Stomach (tissue), 9 donors: Measurements from ENCODE around the gene ATG4B. TPM values are rescaled to one million over a fixed set of nuclear protein-coding genes. Genes with fewer than 3 reads are reported as not detected.

Experiments used
- DNase-seq, 2 donors: peaks; one replicate each; pipeline versions ENCODE4 v3.0.0 to v3.0.0-alpha.2; 2013 to 2019
- H3K27ac ChIP-seq, 5 donors: fragments of 200-600 bp in 4 of 5; sonication (generic) in 4 of 5; one replicate each; pipeline ENCODE4 v1.5.1; 2013 to 2019; ENCODE audit warnings: mild to moderate bottlenecking in 1 of 5, moderate library complexity in 1 of 5
- H3K27me3 ChIP-seq, 3 donors: fragments of 200-600 bp; sonication (generic); one replicate each; pipeline ENCODE4 v1.5.1; 2017 to 2019; ENCODE audit warnings: mixed run types in 1 of 3
- H3K36me3 ChIP-seq, 4 donors: fragments of 200-600 bp; sonication (generic); 1 replicate in 3 of 4; 2 replicates in 1 of 4; pipeline ENCODE4 v1.5.1; 2016 to 2019
- H3K4me1 ChIP-seq, 4 donors: fragments of 200-600 bp; sonication (generic); one replicate each; pipeline ENCODE4 v1.5.1; 2016 to 2019
- H3K4me3 ChIP-seq, 4 donors: fragments of 200-600 bp; sonication (generic) in 3 of 4; one replicate each; pipeline ENCODE4 v1.5.1; 2016 to 2019; ENCODE audit warnings: mild to moderate bottlenecking in 1 of 4
- H3K9me3 ChIP-seq, 4 donors: fragments of 200-600 bp; sonication (generic); one replicate each; pipeline ENCODE4 v1.5.1; 2016 to 2019
- EP300 ChIP-seq: sonication (generic); formaldehyde crosslinking; IDR thresholded peaks from one replicate; pipeline ENCODE4 v1.6.1; 2017; ENCODE audit warnings: antibody characterized with exemption
- POLR2A ChIP-seq, 4 donors: fragments of 450-650 bp; IDR thresholded peaks; one replicate each; pipeline ENCODE4 v1.6.1; 2016; ENCODE audit warnings: antibody characterized with exemption in 4 of 4, control low read depth in 2 of 4, mild to moderate bottlenecking in 1 of 4, moderate library complexity in 1 of 4
- POLR2AphosphoS5 ChIP-seq, 3 donors: sonication (generic); formaldehyde crosslinking; IDR thresholded peaks; one replicate each; pipeline ENCODE4 v1.6.1; 2016; ENCODE audit warnings: antibody characterized with exemption in 3 of 3
- WGBS, 5 donors: extraction: QIAGEN DNeasy Blood & Tissue Kit in 3 of 5; methylation state at CpG; one replicate each; pipeline versions ENCODE4 v1.1.5 to v1.1.7; 2013 to 2018; 5-methylcytosine and 5-hydroxymethylcytosine counted together
- intact Hi-C: fragments of 100-400 bp; cut with DNase I; formaldehyde crosslinking; loops from one replicate; pipeline ENCODE4 v1.15.1; 2023; ENCODE audit warnings: low total_unique reads
- polyA plus RNA-seq, 3 donors: library from polyadenylated mRNA; stranded (reverse); fragments of 200-250 nt; gene quantifications; one replicate each; pipeline ENCODE4 v1.2.3, GENCODE V29; 2013
- total RNA-seq, 5 donors: library from RNA; depleted of rRNA; stranded (reverse); fragments of >200 nt; gene quantifications; one replicate each; pipeline versions ENCODE4 v1.1.0 to v1.2.3, GENCODE V29; 2014 to 2016
- TF ChIP-seq, protein P1 (sequence below), 7 experiments: fragments of 450-650 bp in 4 of 7; fragments of 200-600 bp in 3 of 7; sonication (generic) in 3 of 7; IDR thresholded peaks; one replicate each; pipeline ENCODE4 v1.5.1; 2016 to 2019; ENCODE audit warnings: antibody characterized with exemption in 7 of 7, control low read depth in 2 of 7, mild to moderate bottlenecking in 1 of 7
- donor health status: healthy with polysubstance abuse.
- donor health status: Bipolar disorder and iron deficiency.
- donor health status: healthy.

The ATG4B gene
- total and polyA plus RNA-seq, 8 donors: 31.5 to 162 (median 61.2) TPM

GRCh38 chr2:241702155-241703031, 64.9 kb downstream of the ATG4B start:
- WGBS, 5 donors: 0 to 3% (median 1%) methylated on average over 10 to 98 of the region's 98 CpGs
- Histone ChIP-seq H3K4me1 (peaks cover 19 to 27% (median 23%) of the 10 kb centered on the region in 4 donors), H3K27ac (peak overlapping the region; percentile 95 to 99 (median 97)), H3K27me3 (no peaks in the 10 kb centered on the region), H3K36me3 (peaks cover 23 to 33% (median 32%) of the 10 kb centered on the region in 4 donors), H3K4me3 (peak overlapping the region; percentile 75 to 94 (median 90)), H3K9me3 (peaks cover 0 to 4% (median 0%) of the 10 kb centered on the region in 4 donors)
- intact Hi-C loops: no loop called here
- TF ChIP-seq EP300: no peak
- TF ChIP-seq, protein P1, sequence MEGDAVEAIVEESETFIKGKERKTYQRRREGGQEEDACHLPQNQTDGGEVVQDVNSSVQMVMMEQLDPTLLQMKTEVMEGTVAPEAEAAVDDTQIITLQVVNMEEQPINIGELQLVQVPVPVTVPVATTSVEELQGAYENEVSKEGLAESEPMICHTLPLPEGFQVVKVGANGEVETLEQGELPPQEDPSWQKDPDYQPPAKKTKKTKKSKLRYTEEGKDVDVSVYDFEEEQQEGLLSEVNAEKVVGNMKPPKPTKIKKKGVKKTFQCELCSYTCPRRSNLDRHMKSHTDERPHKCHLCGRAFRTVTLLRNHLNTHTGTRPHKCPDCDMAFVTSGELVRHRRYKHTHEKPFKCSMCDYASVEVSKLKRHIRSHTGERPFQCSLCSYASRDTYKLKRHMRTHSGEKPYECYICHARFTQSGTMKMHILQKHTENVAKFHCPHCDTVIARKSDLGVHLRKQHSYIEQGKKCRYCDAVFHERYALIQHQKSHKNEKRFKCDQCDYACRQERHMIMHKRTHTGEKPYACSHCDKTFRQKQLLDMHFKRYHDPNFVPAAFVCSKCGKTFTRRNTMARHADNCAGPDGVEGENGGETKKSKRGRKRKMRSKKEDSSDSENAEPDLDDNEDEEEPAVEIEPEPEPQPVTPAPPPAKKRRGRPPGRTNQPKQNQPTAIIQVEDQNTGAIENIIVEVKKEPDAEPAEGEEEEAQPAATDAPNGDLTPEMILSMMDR (IDR thresholded peaks at IDR 0.05): peak in 3 of 7 experiments; percentile 5 to 30 (median 25)
- DNase-seq: peak; percentile 83 to 96

- Histone ChIP-seq H3K9me3 (peaks cover 0 to 4% (median 0%) of the 10 kb centered on the region in 4 donors), H3K36me3 (peaks cover 27 to 40% (median 39%) of the 10 kb centered on the region in 4 donors), H3K4me3 (peak overlapping the region; percentile 75 to 94 (median 90)), H3K4me1 (peaks cover 19 to 27% (median 23%) of the 10 kb centered on the region in 4 donors), H3K27me3 (no peaks in the 10 kb centered on the region), H3K27ac (peak overlapping the region; percentile 95 to 99 (median 97))
- TF ChIP-seq POLR2AphosphoS5 (IDR thresholded peaks at IDR 0.05): no peak
- TF ChIP-seq POLR2A (IDR thresholded peaks at IDR 0.05): no peak
- intact Hi-C loops: no loop called here
- 36 to 58% (median 44%) methylated on average over 7 to 11 of the region's 11 CpGs for WGBS, 5 donors
- DNase-seq: peak; percentile 30 to 50
Observed at GRCh38 chr2:241703032-241703604, 65.6 kb downstream of the ATG4B start.

DNA sequence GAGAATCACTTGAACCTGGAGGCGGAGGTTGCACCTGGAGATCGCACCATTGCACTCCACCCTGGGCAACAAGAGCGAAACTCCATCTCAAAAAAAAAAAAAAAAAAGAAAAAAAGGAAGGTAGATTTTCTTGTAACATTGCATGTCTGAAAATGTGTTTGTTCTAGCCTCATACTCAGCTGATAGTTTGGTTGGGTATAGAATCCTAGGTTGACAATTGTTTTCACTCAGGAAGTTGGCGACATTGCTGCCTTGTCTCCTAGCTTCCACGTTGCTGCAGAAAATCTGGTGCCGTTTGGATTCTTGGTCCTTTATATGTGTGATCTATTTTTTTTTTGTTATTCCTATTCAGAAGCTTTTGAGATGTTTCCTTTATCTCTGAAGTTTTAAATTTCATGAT, 69.0 kb downstream of the ATG4B start:
- WGBS, 5 donors: 93 to 98% (median 97%) methylated on average over 6 of the region's 6 CpGs
- peaks cover 9 to 15% (median 14%) of the 10 kb centered on the region in 4 donors for H3K4me1 ChIP-seq
- no peak for DNase-seq
- no peaks in the 10 kb centered on the region for H3K27me3 ChIP-seq
- peaks cover 53 to 74% (median 73%) of the 10 kb centered on the region in 4 donors for H3K36me3 ChIP-seq
- H3K27ac ChIP-seq: no peak overlapping the region
- H3K9me3 ChIP-seq: peaks cover 0 to 4% (median 0%) of the 10 kb centered on the region in 4 donors
- TF ChIP-seq, protein P1 (IDR thresholded peaks at IDR 0.05): no peak
- TF ChIP-seq POLR2A (IDR thresholded peaks at IDR 0.05) (no peak), EP300 (no peak), POLR2AphosphoS5 (IDR thresholded peaks at IDR 0.05) (no peak)
- no peak overlapping the region for H3K4me3 ChIP-seq
- intact Hi-C loops: no loop called here

- H3K27ac ChIP-seq: no peak overlapping the region
- peaks cover 76 to 98% (median 96%) of the 10 kb centered on the region in 4 donors for H3K36me3 ChIP-seq
- no peak for DNase-seq
- H3K27me3 ChIP-seq: no peaks in the 10 kb centered on the region
- TF ChIP-seq, protein P1 (IDR thresholded peaks at IDR 0.05): no peak
- no peak for TF ChIP-seq POLR2AphosphoS5 (IDR thresholded peaks at IDR 0.05)
- H3K4me3 ChIP-seq: no peak overlapping the region
- WGBS, 5 donors: 88 to 94% (median 91%) methylated on average over 10 of the region's 10 CpGs
- intact Hi-C loops: no loop called here
- peaks cover 0 to 1% (median under 1%) of the 10 kb centered on the region in 4 donors for H3K4me1 ChIP-seq
- peaks cover 0 to 4% (median 0%) of the 10 kb centered on the region in 4 donors for H3K9me3 ChIP-seq
Observed at GRCh38 chr2:241708879-241709278, 71.4 kb downstream of the ATG4B start.
